ENCODE data around the gene CHD9. TPM values are rescaled to one million over a fixed set of nuclear protein-coding genes. Genes with fewer than 3 reads are reported as not detected.

CHD9 gene
- total RNA-seq, 2 donors from 2014 or later: 44.2 to 60.3 TPM

- no peak for DNase-seq
- no peak for ATAC-seq
- intact Hi-C loops (cut with DNase I): no loop called here
Measured at GRCh38 chr16:53370827-53371226, 316.0 kb downstream of the CHD9 start.

- no peak for DNase-seq
- ATAC-seq: peak; percentile 53 to 77
Measured at GRCh38 chr16:53372992-53373871, 318.4 kb downstream of the CHD9 start.

GRCh38 chr16:53374800-53375199 is 320.0 kb downstream of the CHD9 start:
- DNase-seq: no peak
- ATAC-seq: no peak
- intact Hi-C loops (cut with DNase I): no loop called here

More at GRCh38 chr16:53372992-53373871, 318.4 kb downstream of the CHD9 start:
- intact Hi-C loops (cut with DNase I): no loop called here

- DNase-seq (no peak), ATAC-seq (no peak)
- intact Hi-C loops (cut with DNase I): no loop called here
Measured at GRCh38 chr16:53378138-53378537, 323.3 kb downstream of the CHD9 start.

Other genes with a start within 250 kb of the CHD9 start
- gene CHD9NB, start 2.1 kb upstream of the CHD9 start, total RNA-seq: under 1 TPM; 0.47 to 0.94 TPM

Measured in left cardiac atrium (tissue), 4 donors.